SK-N-MC (cell line): Measurements from ENCODE around the gene RNF166.

Experiments
- DNase-seq: peaks from one replicate; pipeline ENCODE4 v3.0.0-alpha.2; 2011; ENCODE audit warnings: low read depth, low spot score
- H3K27ac ChIP-seq: fragments of 200-600 bp; sonication (generic); 2 replicates; pipeline ENCODE4 v1.5.1; 2016; ENCODE audit warnings: mixed run types
- H3K36me3 ChIP-seq: fragments of 200-600 bp; sonication (generic); 2 replicates; pipeline ENCODE4 v1.6.1; 2017; ENCODE audit warnings: antibody characterized with exemption, low read length, mixed read lengths; ENCODE audit not compliant: insufficient read depth
- H3K4me3 ChIP-seq: fragments of 200-600 bp; sonication (generic); 2 replicates; pipeline ENCODE4 v1.5.1; 2016
- H3K9ac ChIP-seq: fragments of 200-600 bp; sonication (generic); 2 replicates; pipeline ENCODE4 v1.8.0; 2017; ENCODE audit warnings: mixed run types, mixed read lengths; ENCODE audit not compliant: insufficient read length
- H3K9me3 ChIP-seq: fragments of 200-600 bp; sonication (generic); 2 replicates; pipeline ENCODE4 v1.6.1; 2017; ENCODE audit warnings: low read depth, mild to moderate bottlenecking, antibody characterized with exemption, low read length, moderate library complexity, mixed read lengths
- EZH2 ChIP-seq: fragments of 200-600 bp; sonication (generic); IDR thresholded peaks from one replicate; pipeline ENCODE4 v1.6.1; 2017; ENCODE audit warnings: antibody characterized with exemption
- FOXP2 ChIP-seq: optimal IDR thresholded peaks from 2 replicates; pipeline ENCODE3; 2011; ENCODE audit warnings: mild to moderate bottlenecking, moderate library complexity; ENCODE audit not compliant: insufficient read depth; ENCODE audit errors: extremely low read length, control extremely low read depth
- POLR2AphosphoS5 ChIP-seq: IDR thresholded peaks from 2 replicates; pipeline ENCODE4 v1.6.1; 2012; ENCODE audit warnings: mild to moderate bottlenecking, low read depth, low read length, borderline replicate concordance

RNF166 gene

DNA sequence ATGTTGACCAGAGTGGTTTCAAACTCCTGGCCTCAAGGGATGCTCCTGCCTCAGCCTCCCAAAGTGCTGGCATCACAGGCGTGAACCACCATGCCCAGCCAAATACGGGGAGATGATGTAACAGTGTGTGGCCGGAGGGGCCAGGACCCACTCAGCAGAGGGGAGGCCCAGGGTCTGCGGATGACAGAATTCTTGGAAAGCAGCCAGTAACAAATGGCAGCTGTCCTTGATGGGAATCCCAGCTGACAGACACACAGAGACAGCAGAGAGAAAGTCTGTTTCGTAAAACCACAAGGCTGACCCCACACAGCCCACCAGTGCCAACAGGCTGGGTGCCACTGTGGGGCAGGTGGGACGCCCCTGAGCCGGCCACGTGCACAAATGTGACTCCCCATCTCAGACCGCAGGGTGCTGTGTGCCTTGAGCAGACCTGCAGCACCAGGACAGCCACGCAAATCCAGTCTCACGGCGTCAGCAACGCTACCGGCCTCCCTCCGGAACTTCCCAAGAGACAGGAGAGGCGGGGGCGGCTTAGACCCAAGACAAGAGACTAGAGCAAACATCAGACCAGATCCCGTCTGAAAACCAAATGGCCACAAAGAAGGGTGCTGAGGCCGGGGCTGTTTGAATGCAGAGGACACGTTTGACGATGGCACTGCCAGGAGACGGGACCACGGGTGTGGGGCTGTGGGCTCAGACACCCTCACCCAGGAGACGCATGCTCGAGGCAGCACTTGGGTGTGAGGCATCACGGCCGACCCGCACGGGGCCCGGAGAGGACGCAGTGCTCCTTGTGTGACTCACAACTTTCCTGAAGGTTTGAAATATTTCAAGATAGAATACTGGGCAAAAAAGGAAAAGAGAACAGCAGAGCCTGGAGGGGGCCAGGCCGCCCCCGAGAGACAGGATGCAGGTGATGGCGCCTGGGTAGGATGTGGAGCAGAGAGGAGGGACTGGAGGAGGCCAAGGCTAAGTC lies 24.7 kb upstream of the RNF166 start:
- H3K27ac ChIP-seq = no peak overlapping the region
- H3K9me3 ChIP-seq = no peaks in the 10 kb centered on the region
- no peak for TF ChIP-seq POLR2AphosphoS5
- no peak for TF ChIP-seq EZH2
- no peak for TF ChIP-seq FOXP2
- no peak for DNase-seq
- H3K9ac ChIP-seq = no peak overlapping the region
- no peak overlapping the region for H3K4me3 ChIP-seq
- H3K36me3 ChIP-seq = no peaks in the 10 kb centered on the region; the same call in 1 of the 2 replicates

DNA sequence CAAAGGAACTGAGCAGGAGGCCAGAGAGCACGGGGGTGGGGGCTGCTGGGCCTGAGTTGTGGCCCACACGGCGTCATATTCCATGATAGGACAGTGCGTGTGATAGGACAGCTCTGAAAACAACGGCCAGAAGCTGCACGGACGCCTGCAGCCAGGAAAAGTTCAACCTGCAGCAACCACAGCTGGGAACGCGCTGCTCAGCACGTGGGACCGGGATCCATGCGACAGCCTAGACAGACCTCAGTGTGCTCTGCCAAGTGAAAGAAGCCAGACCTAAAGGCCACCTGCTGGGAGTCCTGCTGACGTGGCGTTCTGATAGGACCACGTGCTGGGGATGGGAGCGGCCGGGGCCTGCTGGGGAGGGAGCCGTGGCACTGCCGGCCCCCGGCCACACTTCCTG lies 21.7 kb upstream of the RNF166 start:
- no peak for TF ChIP-seq EZH2
- no peak for TF ChIP-seq FOXP2
- no peak for TF ChIP-seq POLR2AphosphoS5

DNA sequence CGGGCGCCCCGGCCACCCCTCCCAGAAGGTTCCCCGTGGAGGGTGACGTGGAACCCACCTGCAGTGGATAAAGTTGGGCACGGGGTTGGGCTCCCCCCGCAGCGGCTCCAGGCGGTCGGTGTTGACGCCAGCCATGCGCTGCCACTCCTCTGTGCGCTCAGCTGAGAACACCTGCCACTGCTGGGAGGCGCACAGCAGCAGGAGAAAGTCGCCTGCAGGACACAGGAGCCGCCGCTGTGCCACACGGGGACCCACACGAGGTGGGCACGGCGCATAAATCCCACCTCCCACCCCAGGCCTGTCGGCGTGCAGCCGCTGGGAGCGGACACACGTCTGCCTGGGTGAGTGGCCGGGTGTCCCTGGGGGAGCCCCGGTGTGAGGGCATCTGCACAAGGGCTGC lies 20.8 kb upstream of the RNF166 start:
- no peak for TF ChIP-seq EZH2
- no peak for TF ChIP-seq FOXP2
- TF ChIP-seq POLR2AphosphoS5 = no peak
- Histone ChIP-seq H3K4me3 (no peak overlapping the region), H3K36me3 (no peaks in the 10 kb centered on the region; the same call in 1 of the 2 replicates), H3K9ac (no peak overlapping the region), H3K27ac (no peak overlapping the region), H3K9me3 (no peaks in the 10 kb centered on the region)
- no peak for DNase-seq

More for the DNA sequence above, 21.7 kb upstream of the RNF166 start:
- peak; percentile 16 for DNase-seq
- Histone ChIP-seq H3K27ac (no peak overlapping the region), H3K4me3 (no peak overlapping the region), H3K9ac (no peak overlapping the region), H3K36me3 (no peaks in the 10 kb centered on the region; the same call in 1 of the 2 replicates), H3K9me3 (no peaks in the 10 kb centered on the region)

DNA sequence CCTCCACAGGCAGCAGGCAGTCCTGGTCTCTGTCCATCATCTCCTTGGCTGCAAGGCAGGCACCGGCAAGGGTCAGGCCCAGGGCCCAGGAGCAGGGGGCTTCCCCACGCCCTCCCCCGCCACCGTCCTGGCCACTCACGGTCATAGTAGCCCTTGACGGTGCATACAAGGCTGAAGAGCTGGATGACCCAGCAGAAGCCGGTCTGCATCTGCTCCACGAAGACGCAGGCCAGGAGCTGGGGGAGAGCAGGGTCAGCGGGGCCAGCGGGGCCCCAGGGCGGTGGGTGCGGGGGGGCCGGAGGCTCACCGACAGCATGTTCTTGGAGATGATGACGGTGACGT lies 20.2 kb upstream of the RNF166 start:
- DNase-seq = no peak
- Histone ChIP-seq H3K27ac (no peak overlapping the region), H3K4me3 (no peak overlapping the region), H3K9ac (no peak overlapping the region), H3K36me3 (no peaks in the 10 kb centered on the region; the same call in 1 of the 2 replicates), H3K9me3 (no peaks in the 10 kb centered on the region)
- TF ChIP-seq POLR2AphosphoS5 (no peak), EZH2 (no peak), FOXP2 (no peak)

DNA sequence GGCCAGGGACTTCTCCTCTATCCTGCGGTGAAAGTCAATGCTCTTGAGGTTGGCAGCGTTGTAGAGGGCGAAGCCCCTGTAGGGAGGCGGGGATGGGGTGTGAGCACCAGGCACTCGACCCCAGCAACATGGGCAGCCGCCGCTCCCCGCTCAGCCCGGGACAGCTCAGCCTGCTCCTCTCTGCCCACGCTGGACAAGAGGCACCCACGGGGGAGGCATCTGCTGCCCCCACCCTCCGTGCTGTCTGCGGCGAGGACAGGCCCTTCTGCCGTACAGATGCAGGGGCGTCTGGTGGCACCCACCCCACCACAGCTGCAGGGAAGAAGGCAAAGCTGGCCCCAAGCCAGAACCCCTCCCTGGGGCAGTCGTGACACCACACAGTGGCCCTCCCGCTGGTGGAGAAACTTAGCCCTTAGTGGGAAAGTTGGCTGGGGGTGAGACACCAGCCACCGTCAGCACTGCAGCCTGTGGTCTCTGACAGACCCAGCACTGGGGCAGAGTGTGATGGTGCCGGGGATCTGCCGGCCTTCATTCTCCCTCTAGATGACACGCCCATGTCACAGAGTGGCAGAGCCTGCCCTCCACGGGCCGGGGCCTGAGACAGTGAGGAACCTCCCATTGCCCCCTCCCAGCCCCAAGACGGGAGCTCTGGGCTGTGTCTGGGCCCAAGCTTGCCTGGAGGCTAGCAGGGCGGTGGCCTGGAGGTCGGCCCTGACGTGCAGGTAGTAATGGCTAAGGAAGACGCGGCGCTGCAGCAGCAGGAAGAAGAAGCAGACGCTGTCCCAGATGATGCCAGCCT lies 19.6 kb upstream of the RNF166 start:
- H3K36me3 ChIP-seq = no peaks in the 10 kb centered on the region; the same call in 1 of the 2 replicates
- no peaks in the 10 kb centered on the region for H3K9me3 ChIP-seq
- no peak overlapping the region for H3K27ac ChIP-seq
- TF ChIP-seq EZH2 (no peak), FOXP2 (no peak), POLR2AphosphoS5 (no peak)
- H3K9ac ChIP-seq = no peak overlapping the region
- H3K4me3 ChIP-seq = no peak overlapping the region
- DNase-seq = no peak

DNA sequence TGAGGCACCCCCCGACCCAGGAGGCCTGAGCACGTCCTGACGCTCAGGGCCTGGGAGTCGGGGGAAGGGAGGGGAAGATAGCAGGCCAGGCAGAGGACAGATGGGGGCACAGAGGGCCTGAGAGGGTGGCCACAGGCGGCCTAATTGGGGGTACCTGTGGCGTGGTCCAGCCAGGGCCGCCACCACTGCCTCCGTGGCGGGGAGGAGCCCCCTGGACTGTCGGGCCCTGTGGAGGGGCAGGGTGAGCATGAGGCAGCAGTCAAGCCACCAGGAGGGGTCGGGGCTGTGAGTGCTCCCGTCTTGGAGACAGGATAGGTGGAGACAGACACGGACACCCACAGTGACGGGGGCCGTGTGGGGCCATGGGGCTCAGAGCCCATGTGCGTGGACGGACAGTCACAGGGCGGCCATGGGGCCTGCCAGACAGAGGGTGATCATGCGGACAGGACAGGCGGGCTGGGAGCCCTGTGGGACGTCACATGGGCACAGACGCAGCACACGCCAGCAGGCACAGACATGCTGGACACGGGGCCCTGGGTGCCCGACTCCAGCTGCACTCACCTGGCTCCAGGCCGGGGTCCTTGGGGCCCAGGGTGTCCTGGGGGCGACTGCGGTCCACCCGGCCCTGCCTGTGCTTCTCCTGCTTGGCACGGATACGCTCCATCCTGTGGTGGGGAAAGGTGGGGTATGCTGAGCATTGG lies 18.8 kb upstream of the RNF166 start:
- H3K4me3 ChIP-seq = no peak overlapping the region
- no peak for DNase-seq
- H3K36me3 ChIP-seq = no peaks in the 10 kb centered on the region; the same call in 1 of the 2 replicates
- TF ChIP-seq FOXP2 (no peak), EZH2 (no peak), POLR2AphosphoS5 (no peak)
- H3K9me3 ChIP-seq = no peaks in the 10 kb centered on the region
- H3K27ac ChIP-seq = no peak overlapping the region
- H3K9ac ChIP-seq = no peak overlapping the region

DNA sequence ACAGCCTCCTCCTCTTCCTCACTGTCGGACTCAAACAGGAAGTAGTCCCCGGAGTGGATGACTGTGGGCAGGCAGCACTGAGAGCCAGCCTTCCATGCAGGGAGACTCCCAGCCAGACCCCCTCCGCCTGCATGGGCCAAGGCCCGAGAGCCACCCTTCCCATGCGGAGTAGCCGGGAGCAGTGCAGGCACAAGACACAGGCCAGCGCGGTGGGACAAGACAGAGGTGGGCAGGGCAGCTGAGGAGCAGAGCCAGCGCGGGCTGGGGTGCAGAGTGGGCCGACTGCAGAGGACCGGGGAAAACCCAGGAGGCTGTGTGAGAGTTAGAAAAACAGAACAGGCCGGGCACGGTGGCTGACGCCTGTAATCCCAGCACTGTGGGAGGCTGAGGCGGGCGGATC lies 17.7 kb upstream of the RNF166 start:
- Histone ChIP-seq H3K9ac (no peak overlapping the region), H3K9me3 (no peaks in the 10 kb centered on the region), H3K4me3 (no peak overlapping the region), H3K36me3 (peaks cover 3% of the 10 kb centered on the region; the same call in 1 of the 2 replicates), H3K27ac (no peak overlapping the region)
- TF ChIP-seq POLR2AphosphoS5 (no peak), FOXP2 (no peak), EZH2 (no peak)
- DNase-seq = no peak

DNA sequence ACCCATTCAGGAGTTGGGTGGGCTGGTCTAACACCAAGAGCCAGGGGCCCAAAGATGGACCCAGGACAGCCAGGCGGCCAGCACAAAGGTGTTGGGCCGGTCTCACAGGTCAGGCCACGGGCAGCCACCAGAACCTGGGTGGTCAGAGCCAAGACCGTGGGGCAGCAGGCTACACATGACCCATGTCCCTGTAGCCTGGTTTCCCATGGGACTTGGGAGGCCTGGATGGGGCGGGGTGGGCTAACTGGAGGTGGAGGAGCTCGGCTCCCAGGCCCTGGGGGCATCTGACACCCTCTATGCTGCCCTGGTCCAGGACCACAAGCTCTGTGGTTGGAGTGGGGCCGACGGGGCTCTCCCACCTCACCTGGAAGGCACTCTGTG lies 17.3 kb upstream of the RNF166 start:
- Histone ChIP-seq H3K9me3 (no peaks in the 10 kb centered on the region), H3K9ac (no peak overlapping the region), H3K4me3 (no peak overlapping the region), H3K27ac (no peak overlapping the region), H3K36me3 (peaks cover 3% of the 10 kb centered on the region; the same call in 1 of the 2 replicates)
- DNase-seq = no peak
- TF ChIP-seq EZH2 = no peak
- no peak for TF ChIP-seq FOXP2
- TF ChIP-seq POLR2AphosphoS5 = no peak
